GM12873 (cell line): ENCODE results near the gene MCF2L2.

Source experiments
- TF ChIP-seq, protein P1 (sequence below): IDR thresholded peaks from 2 replicates; pipeline ENCODE4 v1.5.1; 2012; ENCODE audit warnings: low read depth, mild to moderate bottlenecking, moderate library complexity, low read length, control low read depth; ENCODE audit not compliant: insufficient read depth; ENCODE audit errors: missing control alignments

MCF2L2 gene

DNA sequence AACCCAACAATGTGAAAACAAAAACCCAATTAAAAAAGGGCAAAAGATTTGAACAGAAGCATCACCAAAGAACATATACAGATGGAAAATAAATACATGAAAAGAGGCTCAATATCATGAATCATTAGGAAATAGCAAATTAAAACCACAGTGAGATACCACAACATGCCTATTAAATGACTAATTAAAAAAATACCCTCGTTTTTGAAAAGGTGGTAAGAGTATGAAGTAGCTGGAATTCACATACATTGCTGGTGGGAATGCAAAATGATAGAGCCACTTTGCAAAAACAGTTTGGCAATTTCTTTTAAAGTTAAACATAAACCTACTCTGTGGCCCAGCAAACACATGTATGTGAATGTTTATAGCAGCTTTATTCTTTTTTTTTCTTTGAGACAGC, 99.6 kb downstream of the MCF2L2 start:
- TF ChIP-seq, protein P1, sequence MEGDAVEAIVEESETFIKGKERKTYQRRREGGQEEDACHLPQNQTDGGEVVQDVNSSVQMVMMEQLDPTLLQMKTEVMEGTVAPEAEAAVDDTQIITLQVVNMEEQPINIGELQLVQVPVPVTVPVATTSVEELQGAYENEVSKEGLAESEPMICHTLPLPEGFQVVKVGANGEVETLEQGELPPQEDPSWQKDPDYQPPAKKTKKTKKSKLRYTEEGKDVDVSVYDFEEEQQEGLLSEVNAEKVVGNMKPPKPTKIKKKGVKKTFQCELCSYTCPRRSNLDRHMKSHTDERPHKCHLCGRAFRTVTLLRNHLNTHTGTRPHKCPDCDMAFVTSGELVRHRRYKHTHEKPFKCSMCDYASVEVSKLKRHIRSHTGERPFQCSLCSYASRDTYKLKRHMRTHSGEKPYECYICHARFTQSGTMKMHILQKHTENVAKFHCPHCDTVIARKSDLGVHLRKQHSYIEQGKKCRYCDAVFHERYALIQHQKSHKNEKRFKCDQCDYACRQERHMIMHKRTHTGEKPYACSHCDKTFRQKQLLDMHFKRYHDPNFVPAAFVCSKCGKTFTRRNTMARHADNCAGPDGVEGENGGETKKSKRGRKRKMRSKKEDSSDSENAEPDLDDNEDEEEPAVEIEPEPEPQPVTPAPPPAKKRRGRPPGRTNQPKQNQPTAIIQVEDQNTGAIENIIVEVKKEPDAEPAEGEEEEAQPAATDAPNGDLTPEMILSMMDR, result no peak

DNA sequence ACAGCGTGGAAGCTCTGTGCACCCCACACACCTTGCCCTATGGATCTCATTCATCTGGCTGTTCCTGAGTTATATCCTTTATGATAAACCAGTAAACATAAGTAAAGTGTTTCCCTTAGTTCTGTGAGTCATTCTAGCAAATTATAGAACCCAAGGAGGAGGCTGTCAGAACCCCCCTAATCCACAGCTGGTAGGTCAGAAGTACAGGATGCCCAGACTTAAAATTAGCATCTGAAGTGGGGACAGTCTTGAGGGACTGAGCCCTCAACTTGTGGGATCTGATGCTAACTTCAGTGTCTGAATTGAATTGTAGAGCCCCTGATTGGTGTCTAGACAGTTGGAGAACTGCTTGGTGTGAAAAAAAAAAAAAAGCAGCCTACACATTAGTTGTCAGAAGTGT, 100.3 kb downstream of the MCF2L2 start:
- TF ChIP-seq, protein P1, result no peak

DNA sequence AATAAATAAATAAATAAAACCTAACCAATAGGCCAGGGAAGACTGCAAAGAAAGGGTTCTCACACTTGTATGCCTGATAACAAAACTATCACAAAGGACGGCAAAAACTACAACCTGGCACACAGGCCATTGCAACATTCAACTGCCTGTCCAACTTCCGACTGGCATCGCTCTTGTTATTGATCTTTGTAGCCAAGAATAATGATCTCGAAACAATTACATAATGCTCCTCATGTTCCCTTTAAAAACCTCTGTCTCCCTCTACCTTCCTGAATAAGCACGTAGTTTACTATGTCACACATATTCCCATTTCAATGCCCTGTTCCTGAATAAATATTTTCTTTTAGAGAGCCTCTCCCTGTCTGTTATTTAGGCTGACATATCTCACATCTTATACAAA, 101.1 kb downstream of the MCF2L2 start:
- TF ChIP-seq, protein P1, result no peak

DNA sequence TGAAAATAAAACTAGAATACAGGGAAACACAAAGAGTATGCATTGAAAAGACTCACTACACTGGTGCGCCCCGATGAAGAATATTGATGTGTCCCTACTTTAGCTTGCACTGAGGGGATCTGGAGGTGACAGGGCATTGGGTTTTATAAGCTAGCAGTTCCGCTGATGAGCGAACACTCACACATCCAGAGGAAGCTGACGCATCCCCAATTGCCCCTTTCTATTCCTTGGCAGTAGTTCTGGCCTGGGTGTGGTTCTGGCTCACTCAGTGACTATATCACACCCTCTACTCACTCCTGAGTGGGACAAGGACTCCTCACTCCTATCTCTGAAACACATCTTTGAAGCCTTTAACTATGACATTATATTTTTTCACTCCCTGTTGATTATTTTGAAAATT, 104.3 kb downstream of the MCF2L2 start:
- TF ChIP-seq, protein P1, result no peak

DNA sequence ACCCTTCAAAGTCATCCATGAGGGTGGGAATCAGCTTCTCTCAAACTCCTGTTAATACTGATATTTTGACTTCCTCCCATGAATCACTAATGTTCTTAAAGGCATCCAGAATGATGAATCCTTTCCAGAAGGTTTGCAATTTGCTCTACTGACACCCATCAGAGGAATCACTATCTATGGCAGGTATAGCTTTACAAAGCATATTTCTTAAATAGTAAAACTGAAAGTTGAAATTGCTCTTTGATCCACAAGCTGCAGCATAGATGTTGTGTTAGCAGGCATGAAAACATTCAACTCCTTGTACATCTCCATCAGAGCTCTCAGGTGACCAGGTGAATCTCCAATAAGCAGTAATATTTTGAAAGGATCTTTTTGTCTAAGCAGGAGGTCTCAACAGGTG, 109.0 kb downstream of the MCF2L2 start:
- TF ChIP-seq, protein P1, result no peak

DNA sequence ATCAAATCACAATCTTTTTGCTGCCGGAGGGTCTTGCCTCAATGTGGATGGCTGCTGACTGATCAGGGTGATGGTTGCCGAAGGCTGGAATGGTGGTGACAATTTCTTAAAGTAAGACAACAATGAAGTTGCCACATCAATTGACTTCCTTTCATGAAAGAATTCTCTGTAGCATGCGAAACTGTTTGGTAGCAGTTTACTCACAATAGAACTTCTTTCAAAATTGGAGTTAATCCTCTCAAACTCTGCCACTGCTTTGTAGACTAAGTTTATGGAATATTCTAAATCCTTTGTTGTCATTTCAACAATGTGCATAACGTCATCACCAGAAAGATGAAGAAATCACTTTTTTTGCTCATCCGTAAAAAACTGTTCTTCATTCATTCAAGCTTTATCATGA, 109.5 kb downstream of the MCF2L2 start:
- TF ChIP-seq, protein P1, result no peak

DNA sequence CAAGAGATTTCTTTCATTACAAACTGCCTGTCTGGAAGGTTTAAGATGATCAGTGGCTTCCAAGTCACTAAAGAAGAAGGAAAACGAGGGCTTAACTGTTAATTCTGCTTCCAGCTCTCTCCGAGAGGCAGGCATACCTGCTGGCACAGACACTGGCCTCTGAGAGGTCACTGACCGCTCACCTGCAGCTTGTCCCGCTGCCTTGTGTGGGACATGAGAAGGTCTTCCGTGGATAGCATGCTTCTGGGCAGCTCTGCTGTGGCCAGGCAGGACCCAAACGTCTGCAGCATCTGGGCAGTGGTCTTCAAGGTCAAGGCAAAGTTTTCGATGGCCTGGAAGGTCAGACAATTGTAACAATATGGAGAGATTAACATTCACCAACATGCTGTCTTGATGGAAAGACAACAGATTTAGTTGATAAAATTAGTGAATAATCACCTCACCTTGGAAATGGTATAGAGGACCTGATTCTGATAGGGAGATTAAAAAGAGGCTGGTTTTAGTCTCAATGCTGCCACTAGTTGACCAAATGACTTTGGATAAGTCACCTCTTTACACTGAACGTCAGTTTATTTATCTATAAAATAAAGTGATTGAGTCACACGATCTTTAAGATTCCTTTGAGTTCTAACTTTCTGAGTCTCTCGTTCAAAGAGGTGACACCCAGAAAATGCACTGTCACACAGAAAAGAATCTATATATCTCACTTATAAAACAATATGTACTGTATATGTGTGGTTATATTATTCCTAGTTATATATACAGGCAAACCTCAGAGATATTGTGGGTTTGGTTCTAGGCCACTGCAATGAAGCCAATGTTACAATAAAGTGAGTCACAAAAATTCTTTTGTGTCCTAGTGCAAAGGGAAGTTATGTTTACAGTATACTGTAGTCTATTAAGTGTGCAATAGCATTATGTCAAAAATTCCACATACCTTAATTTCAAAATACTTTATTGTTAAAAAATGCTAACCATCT, 110.2 kb downstream of the MCF2L2 start:
- TF ChIP-seq, protein P1, result no peak
